B cell (primary cell): ENCODE measurements around the gene CDYL.

ENCODE experiments used
- CTCF ChIP-seq: fragments of 200-600 bp; IDR thresholded peaks from one replicate; pipeline ENCODE4 v1.8.0; 2022; ENCODE audit warnings: antibody characterized with exemption, mild to moderate bottlenecking
- EZH2 ChIP-seq: IDR thresholded peaks from 2 replicates; pipeline ENCODE4 v1.6.1; 2012; ENCODE audit warnings: borderline replicate concordance, low read depth, mild to moderate bottlenecking, moderate library complexity, low read length; ENCODE audit not compliant: insufficient read depth, poor library complexity, severe bottlenecking

DNA sequence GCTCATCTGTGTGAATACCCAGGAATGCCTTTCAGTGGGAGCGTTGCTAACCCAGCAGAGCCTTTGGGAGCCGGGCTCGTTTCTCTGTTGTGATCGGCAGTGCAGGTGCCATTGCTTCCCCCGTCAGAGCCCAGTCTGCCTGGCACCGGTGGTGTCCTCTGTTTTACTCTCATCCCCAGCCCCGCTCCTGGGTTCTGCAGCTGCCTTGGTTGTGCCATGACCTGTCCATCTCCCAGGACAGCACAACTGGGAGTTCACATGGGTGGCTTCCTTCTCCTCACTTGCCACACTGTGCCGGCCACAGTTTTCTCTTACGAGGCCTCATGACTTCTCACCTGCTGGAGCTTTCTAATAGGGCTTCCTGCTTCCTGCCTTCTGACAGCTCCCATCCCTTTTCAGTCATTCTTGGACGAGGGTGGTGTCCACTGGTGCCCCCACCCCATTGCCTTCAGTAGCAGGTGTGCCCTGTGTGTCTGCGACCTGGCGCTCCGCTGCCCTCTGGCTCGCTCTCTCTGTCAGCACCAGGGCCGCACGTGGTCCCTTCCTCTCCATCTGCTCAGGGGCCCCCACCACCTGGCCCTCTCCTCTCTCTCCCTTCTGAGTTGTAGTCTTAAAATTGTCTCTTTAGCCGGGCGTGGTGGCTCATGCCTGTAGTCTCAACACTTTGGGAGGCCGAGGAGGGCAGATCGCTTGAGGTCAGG, 116.7 kb downstream of the CDYL start:
- TF ChIP-seq CTCF, result no peak
- no peak for TF ChIP-seq EZH2
